ENCODE measurements around the gene KPNA2.
A peak's percentile ranks its signal among the peaks of the same experiment; 100 is the strongest.
"Not testable (repeated sequence)": the region's sequence is repeated elsewhere in the genome, so short reads cannot be mapped to it uniquely, and the experiment has no call there.

KPNA2 gene

DNA sequence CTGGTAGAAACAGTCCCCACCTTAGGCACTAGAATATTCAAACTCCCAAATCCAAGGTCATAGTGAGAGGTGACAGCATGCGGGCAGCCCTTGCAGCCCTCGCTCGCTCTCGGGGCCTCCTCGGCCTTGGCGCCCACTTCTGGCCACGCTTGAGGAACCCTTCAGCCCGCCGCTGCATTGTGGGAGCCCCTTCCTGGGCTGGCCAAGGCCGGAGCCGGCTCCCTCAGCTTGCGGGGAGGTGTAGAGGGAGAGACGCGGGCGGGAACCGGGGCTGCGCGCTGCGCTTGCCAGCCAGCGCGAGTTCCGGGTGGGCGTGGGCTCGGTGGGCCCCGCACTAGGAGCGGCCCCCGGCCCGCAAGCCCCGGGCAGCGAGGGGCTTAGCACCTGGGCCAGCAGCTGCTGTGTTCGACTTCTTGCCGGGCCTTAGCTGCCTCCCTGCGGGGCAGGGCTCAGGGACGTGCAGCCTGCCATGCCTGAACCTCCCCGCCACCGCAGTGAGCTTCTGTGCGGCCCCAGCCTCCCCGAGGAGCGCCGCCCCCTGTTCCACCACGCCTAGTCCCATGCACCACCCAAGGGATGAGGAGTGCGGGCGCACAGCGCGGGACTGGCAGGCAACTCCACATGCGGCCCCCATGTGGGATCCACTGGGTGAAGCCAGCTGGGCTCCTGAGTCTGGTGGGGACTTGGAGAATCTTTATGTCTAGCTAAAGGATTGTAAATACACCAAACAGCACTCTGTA is 45.0 kb downstream of the KPNA2 start:
- Histone ChIP-seq H4K91ac (ENCODE audit: low read depth, low read length, poor library complexity) (no peak overlapping the region), H3K79me1 (ENCODE audit: low read depth, low read length) (no peaks in the 10 kb centered on the region), H3K36me3 (replicated peaks in 1 of 2; ENCODE audit: control insufficient read depth in 2 of 2, insufficient read depth in 2 of 2, low read length in 2 of 2) (no peaks in the 10 kb centered on the region), H3K18ac (ENCODE audit: low read length) (peak overlapping the region; percentile 28), H2BK12ac (ENCODE audit: low read length) (no peak overlapping the region), H3K4ac (ENCODE audit: low read length) (no peak overlapping the region), H2BK120ac (ENCODE audit: low read depth, low read length) (no peak overlapping the region), H3K14ac (ENCODE audit: low read length) (peak overlapping the region; percentile 82), H3K9me3 (replicated peaks in 1 of 2; ENCODE audit: control insufficient read depth in 2 of 2, insufficient read depth in 1 of 2, low read depth in 1 of 2, low read length in 2 of 2) (no peaks in the 10 kb centered on the region), H3K4me3 (ENCODE audit: low read length in 2 of 2) (no peak overlapping the region), H2BK15ac (ENCODE audit: low read length) (no peak overlapping the region), H3K9ac (ENCODE audit: low read depth, low read length, poor library complexity) (no peak overlapping the region), H3K4me1 (ENCODE audit: control insufficient read depth in 2 of 2, insufficient read depth in 1 of 2, low read depth in 1 of 2, low read length in 2 of 2) (peaks cover 0 to 1% of the 10 kb centered on the region in 2 donors), H3K23ac (ENCODE audit: low read depth, low read length, poor library complexity) (no peak overlapping the region), H3K4me2 (ENCODE audit: insufficient read depth, low read length, poor library complexity, severe bottlenecking) (no peak overlapping the region), H2BK5ac (ENCODE audit: low read length) (no peak overlapping the region), H2AK5ac (ENCODE audit: low read depth, low read length) (no peak overlapping the region), H3K27ac (replicated peaks; ENCODE audit: low read length) (no peak overlapping the region), H2AFZ (ENCODE audit: low read length) (no peak overlapping the region), H4K8ac (ENCODE audit: low read depth, low read length) (no peak overlapping the region), H3K27me3 (ENCODE audit: control insufficient read depth in 3 of 3, insufficient read depth in 3 of 3, low read depth in 1 of 3, low read length in 3 of 3) (no peaks in the 10 kb centered on the region)
- DNase-seq (ENCODE audit: low spot score), result no peak
- no CpG with 5 or more reads among the region's 46 CpGs for WGBS, 2 donors (ENCODE audit: extremely low coverage in 2 of 2, insufficient read length in 2 of 2, insufficient replicate concordance in 1 of 2)

GRCh38 chr17:68081305-68082265 is 46.0 kb downstream of the KPNA2 start:
- not testable (repeated sequence) for H3K79me1 ChIP-seq (ENCODE audit: low read depth, low read length); H4K8ac ChIP-seq (ENCODE audit: low read depth, low read length); H2AFZ ChIP-seq (ENCODE audit: low read length); H3K4me3 ChIP-seq (ENCODE audit: low read length in 2 of 2); H3K4ac ChIP-seq (ENCODE audit: low read length); DNase-seq (ENCODE audit: low spot score); H2BK15ac ChIP-seq (ENCODE audit: low read length); H4K91ac ChIP-seq (ENCODE audit: low read depth, low read length, poor library complexity); H3K27ac ChIP-seq (replicated peaks; ENCODE audit: low read length); H3K4me1 ChIP-seq (ENCODE audit: control insufficient read depth in 2 of 2, insufficient read depth in 1 of 2, low read depth in 1 of 2, low read length in 2 of 2); H2BK12ac ChIP-seq (ENCODE audit: low read length); H3K9ac ChIP-seq (ENCODE audit: low read depth, low read length, poor library complexity); H3K4me2 ChIP-seq (ENCODE audit: insufficient read depth, low read length, poor library complexity, severe bottlenecking); H2BK5ac ChIP-seq (ENCODE audit: low read length); H3K9me3 ChIP-seq (replicated peaks in 1 of 2; ENCODE audit: control insufficient read depth in 2 of 2, insufficient read depth in 1 of 2, low read depth in 1 of 2, low read length in 2 of 2); H2AK5ac ChIP-seq (ENCODE audit: low read depth, low read length); H3K27me3 ChIP-seq (ENCODE audit: control insufficient read depth in 3 of 3, insufficient read depth in 3 of 3, low read depth in 1 of 3, low read length in 3 of 3); H3K36me3 ChIP-seq (replicated peaks in 1 of 2; ENCODE audit: control insufficient read depth in 2 of 2, insufficient read depth in 2 of 2, low read length in 2 of 2); H3K23ac ChIP-seq (ENCODE audit: low read depth, low read length, poor library complexity); H3K14ac ChIP-seq (ENCODE audit: low read length); H3K18ac ChIP-seq (ENCODE audit: low read length); H2BK120ac ChIP-seq (ENCODE audit: low read depth, low read length)
- WGBS, 2 donors (ENCODE audit: extremely low coverage in 2 of 2, insufficient read length in 2 of 2, insufficient replicate concordance in 1 of 2), result no CpG with 5 or more reads among the region's 13 CpGs

DNA sequence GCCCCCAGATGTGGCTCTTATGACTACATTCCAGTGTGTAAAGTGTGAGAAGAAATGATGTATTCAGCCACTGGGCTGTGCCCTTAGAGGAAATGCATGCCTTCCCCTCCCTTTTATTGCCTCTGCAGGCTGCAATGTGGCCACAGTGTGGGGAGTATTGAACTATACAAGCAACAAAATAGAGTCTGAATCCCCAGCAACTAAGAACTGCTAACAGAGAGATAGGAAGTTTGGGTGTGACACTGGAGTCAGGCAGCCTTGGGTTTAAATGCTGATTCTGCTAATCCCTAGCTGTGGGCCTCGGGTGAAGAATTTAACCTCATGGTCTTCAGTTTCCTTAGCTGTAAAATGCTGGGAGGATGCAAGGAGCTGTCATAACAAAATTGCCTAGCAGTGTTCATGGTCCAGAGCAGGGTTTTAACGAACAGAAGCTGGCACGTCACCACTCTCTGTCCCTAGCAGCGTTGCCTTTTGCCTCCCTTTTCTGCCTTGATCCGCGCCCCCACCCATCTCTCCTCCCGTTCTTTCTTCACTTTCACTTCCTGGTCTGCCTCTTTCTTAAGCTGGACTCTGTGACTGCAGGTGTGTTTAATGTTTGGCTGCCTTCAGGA is 50.3 kb downstream of the KPNA2 start:
- Histone ChIP-seq H3K4me3 (ENCODE audit: low read length in 2 of 2) (no peak overlapping the region), H3K9me3 (replicated peaks in 1 of 2; ENCODE audit: control insufficient read depth in 2 of 2, insufficient read depth in 1 of 2, low read depth in 1 of 2, low read length in 2 of 2) (no peaks in the 10 kb centered on the region), H3K4me1 (ENCODE audit: control insufficient read depth in 2 of 2, insufficient read depth in 1 of 2, low read depth in 1 of 2, low read length in 2 of 2) (peaks cover 2 to 5% of the 10 kb centered on the region in 2 donors), H2BK15ac (ENCODE audit: low read length) (no peak overlapping the region), H3K4ac (ENCODE audit: low read length) (no peak overlapping the region), H3K4me2 (ENCODE audit: insufficient read depth, low read length, poor library complexity, severe bottlenecking) (no peak overlapping the region), H3K27me3 (ENCODE audit: control insufficient read depth in 3 of 3, insufficient read depth in 3 of 3, low read depth in 1 of 3, low read length in 3 of 3) (no peaks in the 10 kb centered on the region), H4K91ac (ENCODE audit: low read depth, low read length, poor library complexity) (no peak overlapping the region), H3K23ac (ENCODE audit: low read depth, low read length, poor library complexity) (no peak overlapping the region), H2AK5ac (ENCODE audit: low read depth, low read length) (no peak overlapping the region), H2BK120ac (ENCODE audit: low read depth, low read length) (no peak overlapping the region), H3K9ac (ENCODE audit: low read depth, low read length, poor library complexity) (no peak overlapping the region), H2BK12ac (ENCODE audit: low read length) (no peak overlapping the region), H3K14ac (ENCODE audit: low read length) (no peak overlapping the region), H3K36me3 (replicated peaks in 1 of 2; ENCODE audit: control insufficient read depth in 2 of 2, insufficient read depth in 2 of 2, low read length in 2 of 2) (no peaks in the 10 kb centered on the region), H2BK5ac (ENCODE audit: low read length) (no peak overlapping the region), H4K8ac (ENCODE audit: low read depth, low read length) (no peak overlapping the region), H2AFZ (ENCODE audit: low read length) (peak overlapping the region; percentile 75), H3K18ac (ENCODE audit: low read length) (no peak overlapping the region), H3K79me1 (ENCODE audit: low read depth, low read length) (no peaks in the 10 kb centered on the region), H3K27ac (replicated peaks; ENCODE audit: low read length) (no peak overlapping the region)
- no peak for DNase-seq (ENCODE audit: low spot score)
- WGBS, 2 donors (ENCODE audit: extremely low coverage in 2 of 2, insufficient read length in 2 of 2, insufficient replicate concordance in 1 of 2), result no CpG with 5 or more reads among the region's 7 CpGs

DNA sequence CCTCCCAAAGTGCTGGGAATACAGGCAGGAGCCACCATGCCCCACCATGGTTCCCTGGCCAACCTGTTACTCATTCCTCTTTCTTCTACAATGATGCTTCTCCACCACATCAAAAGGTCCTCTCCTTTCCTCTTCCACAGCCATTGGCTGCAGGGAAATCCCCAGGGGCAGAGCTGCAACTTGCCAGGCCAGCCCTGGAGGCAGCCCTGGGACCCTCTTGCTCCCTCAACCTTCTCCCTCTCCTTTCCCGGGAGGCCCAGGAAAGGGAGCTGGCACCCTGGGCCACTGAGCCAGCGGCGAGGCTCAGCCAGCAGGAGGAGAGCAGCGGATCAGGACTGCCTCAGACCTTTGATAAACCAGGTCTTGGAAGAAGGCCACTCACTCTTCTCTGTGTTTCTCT is 51.1 kb downstream of the KPNA2 start:
- H3K27ac ChIP-seq (replicated peaks; ENCODE audit: low read length), result not testable (repeated sequence)

More for the DNA sequence above, 51.1 kb downstream of the KPNA2 start:
- not testable (repeated sequence) for H3K36me3 ChIP-seq (replicated peaks in 1 of 2; ENCODE audit: control insufficient read depth in 2 of 2, insufficient read depth in 2 of 2, low read length in 2 of 2); H3K4ac ChIP-seq (ENCODE audit: low read length); H3K9ac ChIP-seq (ENCODE audit: low read depth, low read length, poor library complexity); H3K4me2 ChIP-seq (ENCODE audit: insufficient read depth, low read length, poor library complexity, severe bottlenecking); H4K8ac ChIP-seq (ENCODE audit: low read depth, low read length); H2BK12ac ChIP-seq (ENCODE audit: low read length); H3K4me1 ChIP-seq (ENCODE audit: control insufficient read depth in 2 of 2, insufficient read depth in 1 of 2, low read depth in 1 of 2, low read length in 2 of 2); H3K23ac ChIP-seq (ENCODE audit: low read depth, low read length, poor library complexity); H2BK120ac ChIP-seq (ENCODE audit: low read depth, low read length); H3K9me3 ChIP-seq (replicated peaks in 1 of 2; ENCODE audit: control insufficient read depth in 2 of 2, insufficient read depth in 1 of 2, low read depth in 1 of 2, low read length in 2 of 2); H3K14ac ChIP-seq (ENCODE audit: low read length); H2BK15ac ChIP-seq (ENCODE audit: low read length); H3K18ac ChIP-seq (ENCODE audit: low read length); H2AK5ac ChIP-seq (ENCODE audit: low read depth, low read length); H3K79me1 ChIP-seq (ENCODE audit: low read depth, low read length); H2BK5ac ChIP-seq (ENCODE audit: low read length); H3K27me3 ChIP-seq (ENCODE audit: control insufficient read depth in 3 of 3, insufficient read depth in 3 of 3, low read depth in 1 of 3, low read length in 3 of 3); H3K4me3 ChIP-seq (ENCODE audit: low read length in 2 of 2); H4K91ac ChIP-seq (ENCODE audit: low read depth, low read length, poor library complexity); DNase-seq (ENCODE audit: low spot score)
- WGBS, 2 donors (ENCODE audit: extremely low coverage in 2 of 2, insufficient read length in 2 of 2, insufficient replicate concordance in 1 of 2), result no CpG with 5 or more reads among the region's 4 CpGs
- peak overlapping the region; percentile 75 for H2AFZ ChIP-seq (ENCODE audit: low read length)

Measured in neuronal stem cell (in vitro differentiated cells).